Measurements from ENCODE around the gene FDXR.

FDXR gene

GRCh38 chr17:74858672-74859458 lies 13.9 kb downstream of the FDXR start:
- TF ChIP-seq CTCF (IDR thresholded peaks at IDR 0.05) = no peak
- no peak for TF ChIP-seq ZFX (IDR thresholded peaks at IDR 0.05; ENCODE audit: borderline replicate concordance)
- no peak overlapping the region for H3K27ac ChIP-seq

GRCh38 chr17:74857191-74857590 lies 15.6 kb downstream of the FDXR start:
- no peak for TF ChIP-seq ZFX (IDR thresholded peaks at IDR 0.05; ENCODE audit: borderline replicate concordance)
- TF ChIP-seq CTCF (IDR thresholded peaks at IDR 0.05) = no peak

GRCh38 chr17:74856112-74856511 lies 16.7 kb downstream of the FDXR start:
- no peak overlapping the region for H3K27ac ChIP-seq
- TF ChIP-seq CTCF (IDR thresholded peaks at IDR 0.05) (no peak), ZFX (IDR thresholded peaks at IDR 0.05; ENCODE audit: borderline replicate concordance) (no peak)

More at GRCh38 chr17:74857191-74857590, 15.6 kb downstream of the FDXR start:
- no peak overlapping the region for H3K27ac ChIP-seq

GRCh38 chr17:74855323-74855722 lies 17.5 kb downstream of the FDXR start:
- TF ChIP-seq CTCF (IDR thresholded peaks at IDR 0.05) = no peak
- TF ChIP-seq ZFX (IDR thresholded peaks at IDR 0.05; ENCODE audit: borderline replicate concordance) = no peak
- no peak overlapping the region for H3K27ac ChIP-seq

GRCh38 chr17:74854792-74855191 lies 18.0 kb downstream of the FDXR start:
- no peak for TF ChIP-seq CTCF (IDR thresholded peaks at IDR 0.05)
- TF ChIP-seq ZFX (IDR thresholded peaks at IDR 0.05; ENCODE audit: borderline replicate concordance) = no peak
- no peak overlapping the region for H3K27ac ChIP-seq

GRCh38 chr17:74853669-74854068 lies 19.1 kb downstream of the FDXR start:
- no peak for TF ChIP-seq CTCF (IDR thresholded peaks at IDR 0.05)
- no peak for TF ChIP-seq ZFX (IDR thresholded peaks at IDR 0.05; ENCODE audit: borderline replicate concordance)
- H3K27ac ChIP-seq = no peak overlapping the region

- H3K27ac ChIP-seq = peak overlapping the region; percentile 75
- TF ChIP-seq CTCF (IDR thresholded peaks at IDR 0.05) (no peak), ZFX (IDR thresholded peaks at IDR 0.05; ENCODE audit: borderline replicate concordance) (no peak)
Observed at GRCh38 chr17:74853048-74853397, 19.8 kb downstream of the FDXR start.
